Measurements from ENCODE around the gene OR6N2.

The OR6N2 gene

GRCh38 chr1:158806916-158807536 lies 26.0 kb upstream of the OR6N2 start:
- in situ Hi-C loops (cut with HindIII; ENCODE audit: low sequenced_read_pairs), result no loop called here
- DNase-seq (ENCODE audit: low read depth), result no peak
- TF ChIP-seq CTCF (IDR thresholded peaks at IDR 0.05; ENCODE audit: low read depth, low read length, missing control alignments), result no peak

GRCh38 chr1:158803678-158804077 lies 22.7 kb upstream of the OR6N2 start:
- no peak for TF ChIP-seq CTCF (IDR thresholded peaks at IDR 0.05; ENCODE audit: low read depth, low read length, missing control alignments)
- DNase-seq (ENCODE audit: low read depth), result no peak
- no peak overlapping the region for H3K4me3 ChIP-seq (ENCODE audit: low read depth, low read length)
- in situ Hi-C loops (cut with HindIII; ENCODE audit: low sequenced_read_pairs), result no loop called here

More at GRCh38 chr1:158806916-158807536, 26.0 kb upstream of the OR6N2 start:
- H3K4me3 ChIP-seq (ENCODE audit: low read depth, low read length), result no peak overlapping the region

- in situ Hi-C loops (cut with HindIII; ENCODE audit: low sequenced_read_pairs), result no loop called here
- DNase-seq (ENCODE audit: low read depth), result no peak
- TF ChIP-seq CTCF (IDR thresholded peaks at IDR 0.05; ENCODE audit: low read depth, low read length, missing control alignments), result no peak
- no peak overlapping the region for H3K4me3 ChIP-seq (ENCODE audit: low read depth, low read length)
These were observed 20.4 kb upstream of the OR6N2 start for GRCh38 chr1:158801396-158801795.

GRCh38 chr1:158800526-158800925 lies 19.5 kb upstream of the OR6N2 start:
- H3K4me3 ChIP-seq (ENCODE audit: low read depth, low read length), result no peak overlapping the region
- in situ Hi-C loops (cut with HindIII; ENCODE audit: low sequenced_read_pairs), result no loop called here
- no peak for DNase-seq (ENCODE audit: low read depth)
- no peak for TF ChIP-seq CTCF (IDR thresholded peaks at IDR 0.05; ENCODE audit: low read depth, low read length, missing control alignments)

GRCh38 chr1:158799689-158800088 lies 18.7 kb upstream of the OR6N2 start:
- no peak for TF ChIP-seq CTCF (IDR thresholded peaks at IDR 0.05; ENCODE audit: low read depth, low read length, missing control alignments)
- in situ Hi-C loops (cut with HindIII; ENCODE audit: low sequenced_read_pairs), result no loop called here
- no peak overlapping the region for H3K4me3 ChIP-seq (ENCODE audit: low read depth, low read length)
- no peak for DNase-seq (ENCODE audit: low read depth)

- in situ Hi-C loops (cut with HindIII; ENCODE audit: low sequenced_read_pairs), result no loop called here
These were observed 17.5 kb upstream of the OR6N2 start for GRCh38 chr1:158798531-158798930.

More at GRCh38 chr1:158798531-158798930, 17.5 kb upstream of the OR6N2 start:
- no peak overlapping the region for H3K4me3 ChIP-seq (ENCODE audit: low read depth, low read length)
- no peak for DNase-seq (ENCODE audit: low read depth)
- no peak for TF ChIP-seq CTCF (IDR thresholded peaks at IDR 0.05; ENCODE audit: low read depth, low read length, missing control alignments)

Data from astrocyte of the cerebellum (primary cell).